ENCODE measurements around the gene EME1. TPM values are rescaled to one million over a fixed set of nuclear protein-coding genes. Genes with fewer than 3 reads are reported as not detected.

The EME1 gene
- total and polyA plus RNA-seq, 10 of the 15 experiments (the other 5 are each of a cell fraction or from before 2014, with no cell fraction given) = 13.8 to 40.5 (median 22.0) TPM

- Histone ChIP-seq H3K79me2 (ENCODE audit: control insufficient read depth, insufficient read depth, low read length) (no peaks in the 10 kb centered on the region), H3K27me3 (replicated peaks in 1 of 2; ENCODE audit: control insufficient read depth in 2 of 2, insufficient read depth in 2 of 2, low read length in 1 of 2) (no peaks in the 10 kb centered on the region), H3K9ac (ENCODE audit: control insufficient read depth, insufficient read depth, low read length) (no peak overlapping the region), H3K36me3 (ENCODE audit: control insufficient read depth in 2 of 2, insufficient read depth in 2 of 2, low read length in 1 of 2) (no peaks in the 10 kb centered on the region), H3K27ac (ENCODE audit: control insufficient read depth, insufficient read depth) (no peak overlapping the region), H4K20me1 (ENCODE audit: control insufficient read depth, insufficient read depth) (no peaks in the 10 kb centered on the region), H3K9me3 (replicated peaks; ENCODE audit: control insufficient read depth, insufficient read depth, low read length) (no peaks in the 10 kb centered on the region), H3K4me1 (ENCODE audit: control insufficient read depth, insufficient read depth, low read length) (peaks cover 3% of the 10 kb centered on the region), H2AFZ (ENCODE audit: control insufficient read depth, low read depth, low read length) (no peak overlapping the region), H3K4me3 (no peak overlapping the region), H3K4me2 (ENCODE audit: control insufficient read depth, insufficient read depth) (no peak overlapping the region)
- 67% methylated on average over 3 of the region's 3 CpGs for WGBS (ENCODE audit: insufficient coverage, insufficient replicate concordance, low lambda C conversion rate, missing lambda C conversion rate)
- POLR2A ChIA-PET = no interaction called here
- intact Hi-C loops (cut with micrococcal nuclease; ENCODE audit: unreplicated experiment) (no loop called here), in situ Hi-C loops (cut with MboI) (no loop called here)
- TF ChIP-seq ASH2L (IDR thresholded peaks at IDR 0.05; ENCODE audit: borderline replicate concordance, low read depth) = no peak
- TF ChIP-seq EP300 (IDR thresholded peaks at IDR 0.05; ENCODE audit: borderline replicate concordance in 1 of 2, control insufficient read depth in 1 of 2, low read depth in 2 of 2, low read length in 2 of 2) = no peak
- no peak for TF ChIP-seq NFYA (IDR thresholded peaks at IDR 0.05; ENCODE audit: borderline replicate concordance, low read depth, low read length)
- no peak for TF ChIP-seq NRF1 (conservative IDR thresholded peaks at IDR 0.05; ENCODE audit: low read depth, low read length)
- TF ChIP-seq ZNF217 (IDR thresholded peaks at IDR 0.05) = no peak
- TF ChIP-seq ZNF274 (IDR thresholded peaks at IDR 0.05; ENCODE audit: insufficient read depth, insufficient read length) = no peak
- TF ChIP-seq GATAD2B (conservative IDR thresholded peaks at IDR 0.05; ENCODE audit: low read depth) = no peak
- TF ChIP-seq CREB1 (IDR thresholded peaks at IDR 0.05; ENCODE audit: low read depth) = no peak
- TF ChIP-seq SMARCA5 (IDR thresholded peaks at IDR 0.05) = no peak
- TF ChIP-seq CUX1 (IDR thresholded peaks at IDR 0.05; ENCODE audit: insufficient replicate concordance, low read depth, low read length) = no peak
- TF ChIP-seq NBN (IDR thresholded peaks at IDR 0.05) = no peak
- TF ChIP-seq NR2F1 (conservative IDR thresholded peaks at IDR 0.05) = no peak
- TF ChIP-seq IRF4 (IDR thresholded peaks at IDR 0.05; ENCODE audit: low read depth, low read length) = no peak
- TF ChIP-seq SREBF1 (IDR thresholded peaks at IDR 0.05; ENCODE audit: low read length) = no peak
- TF ChIP-seq KAT2A (conservative IDR thresholded peaks at IDR 0.05; ENCODE audit: control insufficient read depth, low read depth, low read length) = no peak
- no peak for TF ChIP-seq FOS (IDR thresholded peaks at IDR 0.05; ENCODE audit: borderline replicate concordance, extremely low read depth, insufficient read length)
- no peak for TF ChIP-seq EZH2 (IDR thresholded peaks at IDR 0.05; ENCODE audit: borderline replicate concordance, control insufficient read depth, low read depth, low read length)
- ATAC-seq (no peak), DNase-seq (ENCODE audit: low read depth, low spot score) (no peak), FAIRE-seq (no peak)
- CTCF ChIA-PET = interaction anchor here (0.7 to 8.0 kb wide), 5 partner anchors 20 to 129 kb away, joined by 3 to 72 read pairs (median 4); partner anchors contain the start of gene COL1A1
- BruUV-seq (replicated peaks) = no TSS peak
- SMC1A ChIA-PET (ENCODE audit: uncharacterized antibody, unreplicated experiment) = interaction anchor here (0.5 to 3.0 kb wide), 6 partner anchors 11 to 584 kb away, joined by 3 to 11 read pairs (median 5); no protein-coding TSS in a partner anchor
- RAD21 ChIA-PET (ENCODE audit: unreplicated experiment) = interaction anchor here (0.9 to 1.6 kb wide), 3 partner anchors 13 to 160 kb away, joined by 3 to 4 read pairs (median 3); no protein-coding TSS in a partner anchor
Measured at GRCh38 chr17:50329716-50330115, 43.3 kb upstream of the EME1 start.

Data from GM12878 (cell line).